HG03060 (cell line): ENCODE results near the gene ABCB8.
"Not testable (repeated sequence)": the region's sequence is repeated elsewhere in the genome, so short reads cannot be mapped to it uniquely, and the experiment has no call there.

ENCODE experiments used
- ATAC-seq: cut with Tn5 transposase; IDR thresholded peaks from one replicate; pipeline ENCODE4 v1.9.1; 2021; ENCODE audit warnings: low read depth, moderate number of reproducible peaks; ENCODE audit not compliant: unreplicated experiment

ABCB8 gene

GRCh38 chr7:151012911-151013347 lies 15.3 kb upstream of the ABCB8 start:
- ATAC-seq: no peak

- no peak for ATAC-seq
These were observed 14.9 kb upstream of the ABCB8 start for GRCh38 chr7:151013356-151013732.

GRCh38 chr7:151013733-151014497 lies 14.3 kb upstream of the ABCB8 start:
- no peak for ATAC-seq

GRCh38 chr7:151014950-151015349 lies 13.3 kb upstream of the ABCB8 start:
- no peak for ATAC-seq

DNA sequence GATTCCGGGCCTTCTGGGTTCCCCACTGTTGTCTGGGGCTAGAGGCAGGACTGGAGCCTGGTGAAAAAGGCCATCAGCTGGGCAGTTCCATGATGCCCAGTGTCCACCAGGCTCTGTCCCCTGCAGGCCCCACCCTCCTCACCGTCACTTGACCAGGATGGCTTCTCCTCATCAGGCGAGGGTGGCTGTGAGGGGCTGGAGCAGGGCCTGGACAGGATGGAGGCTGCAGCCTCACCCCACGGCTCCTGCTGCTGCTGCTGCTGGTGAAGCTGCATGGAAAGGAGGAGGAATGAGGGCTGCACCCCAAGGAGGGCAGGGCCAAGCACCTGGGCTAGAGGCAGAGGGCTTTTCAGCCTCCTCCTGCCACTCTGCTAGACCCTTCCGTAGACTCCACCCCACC lies 12.3 kb upstream of the ABCB8 start:
- ATAC-seq: no peak

GRCh38 chr7:151016505-151016904 lies 11.7 kb upstream of the ABCB8 start:
- no peak for ATAC-seq

GRCh38 chr7:151016942-151017341 lies 11.3 kb upstream of the ABCB8 start:
- ATAC-seq: no peak

GRCh38 chr7:151017370-151017952 lies 10.8 kb upstream of the ABCB8 start:
- ATAC-seq: no peak

GRCh38 chr7:151017953-151018420 lies 10.3 kb upstream of the ABCB8 start:
- no peak for ATAC-seq

GRCh38 chr7:151018421-151019129 lies 9.7 kb upstream of the ABCB8 start:
- ATAC-seq: no peak

GRCh38 chr7:151019130-151019447 lies 9.2 kb upstream of the ABCB8 start:
- ATAC-seq: no peak

DNA sequence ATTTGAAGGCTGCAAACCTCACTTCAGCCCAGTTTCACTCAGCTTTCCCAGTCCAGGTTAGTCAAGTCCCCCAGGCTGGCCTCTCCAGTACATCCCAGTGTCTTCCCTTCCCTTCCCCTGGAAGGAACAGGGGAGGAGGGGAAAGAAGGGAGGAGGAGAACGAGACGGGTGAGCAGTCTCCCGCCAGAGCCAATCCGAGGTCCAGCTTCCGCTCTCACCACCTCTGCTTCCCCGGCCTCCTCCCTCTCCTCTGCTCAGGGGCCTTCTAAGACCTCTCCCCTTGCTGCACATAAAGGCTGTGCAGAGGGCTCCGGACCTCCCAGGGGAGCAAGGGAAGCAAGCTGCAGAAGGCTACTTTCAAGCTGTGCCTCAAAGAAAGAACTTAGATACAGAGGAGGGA lies 8.0 kb upstream of the ABCB8 start:
- ATAC-seq: no peak

GRCh38 chr7:151023232-151023631 lies 5.0 kb upstream of the ABCB8 start:
- no peak for ATAC-seq

- no peak for ATAC-seq
These were observed 3.7 kb upstream of the ABCB8 start, which contains the start of gene ATG9B for GRCh38 chr7:151024435-151025056. Gene ATG9B (minus strand): TSS chr7:151024494. CDS start chr7:151024423, 71 bp downstream.

GRCh38 chr7:151025924-151026671 lies 2.2 kb upstream of the ABCB8 start:
- no peak for ATAC-seq

DNA sequence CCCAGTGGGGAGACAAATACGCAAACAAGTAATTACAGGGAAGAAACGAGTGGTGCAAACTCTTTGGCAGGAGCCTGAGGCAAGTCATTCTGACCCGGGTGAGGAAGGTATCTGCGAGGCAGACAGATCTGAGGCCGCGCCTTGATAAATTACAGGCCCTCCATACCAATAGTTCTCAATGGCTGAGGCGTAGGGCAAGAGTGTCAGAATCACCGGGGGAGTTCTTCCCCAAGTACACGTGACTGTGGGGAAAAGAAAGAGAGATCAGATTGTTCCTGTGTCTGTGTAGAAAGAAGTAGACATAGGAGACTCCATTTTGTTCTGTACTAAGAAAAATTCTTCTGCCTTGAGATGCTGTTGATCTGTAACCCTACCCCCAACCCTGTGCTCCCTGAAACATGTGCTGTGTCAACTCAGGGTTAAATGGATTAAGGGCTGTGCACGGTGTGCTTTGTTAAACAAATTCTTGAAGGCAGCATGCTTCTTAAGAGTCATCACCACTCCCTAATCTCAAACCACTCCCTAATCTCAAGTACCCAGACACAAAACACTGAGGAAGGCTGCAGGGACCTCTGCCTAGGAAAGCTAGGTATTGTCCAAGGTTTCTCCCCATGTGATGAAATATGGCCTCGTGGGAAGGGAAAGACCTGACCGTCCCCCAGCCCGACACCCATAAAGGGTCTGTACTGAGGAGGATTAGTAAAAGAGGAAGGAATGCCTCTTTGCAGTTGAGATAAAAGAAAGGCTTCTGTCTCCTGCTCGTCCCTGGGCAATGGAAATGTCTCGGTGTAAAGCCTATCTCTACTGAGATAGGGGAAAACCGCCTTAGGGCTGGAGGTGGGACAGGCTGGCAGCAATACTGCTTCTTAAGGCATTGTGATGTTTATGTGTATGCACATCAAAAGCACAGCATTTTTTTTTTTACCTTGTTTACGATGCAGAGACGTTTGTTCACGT lies 1.2 kb upstream of the ABCB8 start:
- ATAC-seq: not testable (repeated sequence)

GRCh38 chr7:151027728-151028130 lies 521 bp upstream of the ABCB8 start:
- ATAC-seq: not testable (repeated sequence)

- no peak for ATAC-seq
These were observed 775 bp downstream of the ABCB8 start for GRCh38 chr7:151028948-151029501.

DNA sequence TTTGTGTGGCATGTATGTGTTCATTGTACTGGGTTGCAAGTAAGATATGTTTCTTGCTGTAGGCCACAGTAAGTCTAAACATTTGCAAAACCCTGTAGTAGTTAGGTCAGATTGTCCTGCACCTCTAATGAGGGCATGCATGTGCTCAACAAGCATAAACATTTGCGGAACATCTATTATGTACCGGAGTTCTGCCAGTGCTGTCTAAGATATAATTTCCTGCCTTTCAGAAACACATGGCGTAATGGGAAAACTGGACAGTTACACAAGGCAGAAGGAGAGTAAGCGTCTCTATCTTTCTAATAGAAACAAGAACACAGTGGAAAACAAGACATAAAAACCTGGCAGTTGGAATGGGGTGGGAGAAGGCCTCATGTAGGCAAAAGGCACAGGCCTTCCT lies 2.8 kb downstream of the ABCB8 start:
- no peak for ATAC-seq
